WTC11 (cell line): ENCODE data around the gene TANGO6. TPM values are rescaled to one million over a fixed set of nuclear protein-coding genes. Genes with fewer than 3 reads are reported as not detected.

ENCODE experiments used
- ATAC-seq: fragments of 200-7000 bp; cut with Tn5 transposase; 2 replicates; pipeline ENCODE4 v1.10.0; 2021; ENCODE audit warnings: mild to moderate bottlenecking, moderate library complexity
- CTCF ChIA-PET: fragments of 300-600 bp; sonication (Branson Sonifier 250); formaldehyde crosslinking; loops from one replicate; lab custom pipeline; 2021; ENCODE audit warnings: antibody characterized with exemption; lab: Charles Lee
- POLR2A ChIA-PET: fragments of 350-600 bp; sonication (Branson Sonifier 250); formaldehyde crosslinking; loops from one replicate; lab custom pipeline; 2021; ENCODE audit warnings: antibody characterized with exemption; lab: Charles Lee
- DNase-seq: peaks from one replicate; pipeline ENCODE4 v3.0.0; 2021; ENCODE audit warnings: low spot score
- H3K27ac Mint-ChIP-seq: 2 replicates; pipeline ENCODE4 v1.8.0; 2021; ENCODE audit warnings: mixed read lengths
- H3K27me3 Mint-ChIP-seq: 2 replicates; pipeline ENCODE4 v1.8.0; 2021; ENCODE audit warnings: low read depth, mild to moderate bottlenecking, moderate library complexity, mixed read lengths
- H3K36me3 Mint-ChIP-seq: 2 replicates; pipeline ENCODE4 v1.8.0; 2021; ENCODE audit warnings: mixed read lengths
- H3K4me1 Mint-ChIP-seq: 2 replicates; pipeline ENCODE4 v1.8.0; 2022; ENCODE audit warnings: mixed read lengths
- H3K4me3 Mint-ChIP-seq: 2 replicates; pipeline ENCODE4 v1.8.0; 2021; ENCODE audit warnings: mild to moderate bottlenecking, moderate library complexity, mixed read lengths
- H3K9me3 Mint-ChIP-seq: 2 replicates; pipeline ENCODE4 v1.8.0; 2021; ENCODE audit warnings: mixed read lengths
- CBFB ChIP-seq: sonication (generic); formaldehyde crosslinking; IDR thresholded peaks from 2 replicates; pipeline ENCODE4 v1.8.1; 2022; ENCODE audit warnings: mild to moderate bottlenecking, low read depth, missing genetic modification reagents
- ETV6 ChIP-seq: sonication (generic); formaldehyde crosslinking; IDR thresholded peaks from 2 replicates; pipeline ENCODE4 v1.8.1; 2022; ENCODE audit warnings: mild to moderate bottlenecking, missing genetic modification reagents
- FOXP1 ChIP-seq: sonication (generic); formaldehyde crosslinking; IDR thresholded peaks from 2 replicates; pipeline ENCODE4 v1.8.0; 2022; ENCODE audit warnings: missing genetic modification reagents, mild to moderate bottlenecking, moderate library complexity, borderline replicate concordance
- JUN ChIP-seq: sonication (generic); formaldehyde crosslinking; IDR thresholded peaks from 2 replicates; pipeline ENCODE4 v1.8.0; 2023; ENCODE audit warnings: mild to moderate bottlenecking, missing genetic modification reagents
- MYBL2 ChIP-seq: sonication (generic); formaldehyde crosslinking; IDR thresholded peaks from 2 replicates; pipeline ENCODE4 v1.8.1; 2023; ENCODE audit warnings: mild to moderate bottlenecking, moderate library complexity, missing genetic modification reagents
- NFATC4 ChIP-seq: fragments of 250-450 bp; sonication (Bioruptor Pico); IDR thresholded peaks from 2 replicates; pipeline ENCODE4 v1.9.0; 2021; ENCODE audit warnings: mild to moderate bottlenecking
- OVOL2 ChIP-seq: fragments of 250-450 bp; sonication (Bioruptor Pico); IDR thresholded peaks from 2 replicates; pipeline ENCODE4 v1.9.0; 2021; ENCODE audit warnings: mild to moderate bottlenecking, borderline replicate concordance
- SOX15 ChIP-seq: fragments of 250-450 bp; sonication (Bioruptor Pico); IDR thresholded peaks from 2 replicates; pipeline ENCODE4 v1.9.0; 2021; ENCODE audit warnings: mild to moderate bottlenecking
- USF1 ChIP-seq: sonication (generic); formaldehyde crosslinking; IDR thresholded peaks from 2 replicates; pipeline ENCODE4 v1.8.0; 2022; ENCODE audit warnings: mild to moderate bottlenecking, missing genetic modification reagents
- ZNF416 ChIP-seq: fragments of 250-450 bp; sonication (Bioruptor Pico); IDR thresholded peaks from 2 replicates; pipeline ENCODE4 v1.9.0; 2021; ENCODE audit warnings: mild to moderate bottlenecking, inconsistent platforms
- total RNA-seq: library from RNA; stranded (reverse); gene quantifications from 3 replicates; pipeline ENCODE4 v1.2.3, GENCODE V29; 2021
- TF ChIP-seq, protein P1 (sequence below): sonication (generic); formaldehyde crosslinking; conservative IDR thresholded peaks from 2 replicates; pipeline ENCODE4 v1.8.1; 2023; ENCODE audit warnings: mild to moderate bottlenecking, low read depth, missing genetic modification reagents, moderate library complexity
- TF ChIP-seq, protein P2 (sequence below): sonication (generic); formaldehyde crosslinking; IDR thresholded peaks from 2 replicates; pipeline ENCODE4 v1.8.1; 2023; ENCODE audit warnings: mild to moderate bottlenecking, moderate library complexity, missing genetic modification reagents
- TF ChIP-seq, protein P3 (sequence below): sonication (generic); formaldehyde crosslinking; IDR thresholded peaks from 2 replicates; pipeline ENCODE4 v1.8.1; 2023; ENCODE audit warnings: mild to moderate bottlenecking, missing genetic modification reagents
- TF ChIP-seq, protein P4 (sequence below): fragments of 250-450 bp; sonication (Bioruptor Pico); IDR thresholded peaks from 2 replicates; pipeline ENCODE4 v2.1.2; 2022; ENCODE audit warnings: mild to moderate bottlenecking, moderate library complexity
- TF ChIP-seq, protein P5 (sequence below): fragments of 250-450 bp; sonication (Bioruptor Pico); IDR thresholded peaks from 2 replicates; pipeline ENCODE4 v1.8.0; 2021; ENCODE audit warnings: mild to moderate bottlenecking
- TF ChIP-seq, protein P6 (sequence below): sonication (generic); formaldehyde crosslinking; IDR thresholded peaks from 2 replicates; pipeline ENCODE4 v1.8.0; 2022; ENCODE audit warnings: mild to moderate bottlenecking, missing genetic modification reagents

TANGO6 gene
- total RNA-seq, 1 experiment from 2014 or later = 15.6 TPM

DNA sequence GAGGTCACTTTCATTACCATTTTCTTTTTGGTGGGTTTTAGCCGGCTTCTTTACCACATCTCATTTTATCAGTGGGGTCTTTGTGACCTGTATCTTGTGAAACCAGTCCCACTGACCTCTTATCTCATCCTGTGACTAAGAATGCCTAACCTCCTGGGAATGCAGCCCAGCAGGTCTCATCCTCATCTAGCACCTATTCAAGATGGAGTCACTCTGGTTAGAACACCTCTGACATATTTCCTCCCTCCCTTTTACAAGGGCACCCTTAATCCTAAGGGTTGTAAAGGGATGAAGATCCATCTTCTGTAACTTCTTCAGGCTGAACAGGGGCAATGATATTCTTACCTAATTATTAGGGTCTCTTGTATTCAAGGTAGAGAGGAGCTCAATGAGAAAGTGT lies 154.2 kb downstream of the TANGO6 start:
- ATAC-seq = no peak
- H3K36me3 Mint-ChIP-seq = peaks cover 32% of the 10 kb centered on the region
- ChIA-PET CTCF (no interaction called here), POLR2A (no interaction called here)
- TF ChIP-seq, protein P1, sequence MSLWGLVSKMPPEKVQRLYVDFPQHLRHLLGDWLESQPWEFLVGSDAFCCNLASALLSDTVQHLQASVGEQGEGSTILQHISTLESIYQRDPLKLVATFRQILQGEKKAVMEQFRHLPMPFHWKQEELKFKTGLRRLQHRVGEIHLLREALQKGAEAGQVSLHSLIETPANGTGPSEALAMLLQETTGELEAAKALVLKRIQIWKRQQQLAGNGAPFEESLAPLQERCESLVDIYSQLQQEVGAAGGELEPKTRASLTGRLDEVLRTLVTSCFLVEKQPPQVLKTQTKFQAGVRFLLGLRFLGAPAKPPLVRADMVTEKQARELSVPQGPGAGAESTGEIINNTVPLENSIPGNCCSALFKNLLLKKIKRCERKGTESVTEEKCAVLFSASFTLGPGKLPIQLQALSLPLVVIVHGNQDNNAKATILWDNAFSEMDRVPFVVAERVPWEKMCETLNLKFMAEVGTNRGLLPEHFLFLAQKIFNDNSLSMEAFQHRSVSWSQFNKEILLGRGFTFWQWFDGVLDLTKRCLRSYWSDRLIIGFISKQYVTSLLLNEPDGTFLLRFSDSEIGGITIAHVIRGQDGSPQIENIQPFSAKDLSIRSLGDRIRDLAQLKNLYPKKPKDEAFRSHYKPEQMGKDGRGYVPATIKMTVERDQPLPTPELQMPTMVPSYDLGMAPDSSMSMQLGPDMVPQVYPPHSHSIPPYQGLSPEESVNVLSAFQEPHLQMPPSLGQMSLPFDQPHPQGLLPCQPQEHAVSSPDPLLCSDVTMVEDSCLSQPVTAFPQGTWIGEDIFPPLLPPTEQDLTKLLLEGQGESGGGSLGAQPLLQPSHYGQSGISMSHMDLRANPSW = no peak
- TF ChIP-seq MYBL2 (CRISPR knock-in tag) (no peak), FOXP1 (CRISPR knock-in tag) (no peak), JUN (CRISPR knock-in tag) (no peak), SOX15 (CRISPR knock-in tag) (no peak), NFATC4 (CRISPR knock-in tag) (no peak), USF1 (CRISPR knock-in tag) (no peak), CBFB (CRISPR knock-in tag) (no peak), ETV6 (no peak)
- TF ChIP-seq, protein P2, sequence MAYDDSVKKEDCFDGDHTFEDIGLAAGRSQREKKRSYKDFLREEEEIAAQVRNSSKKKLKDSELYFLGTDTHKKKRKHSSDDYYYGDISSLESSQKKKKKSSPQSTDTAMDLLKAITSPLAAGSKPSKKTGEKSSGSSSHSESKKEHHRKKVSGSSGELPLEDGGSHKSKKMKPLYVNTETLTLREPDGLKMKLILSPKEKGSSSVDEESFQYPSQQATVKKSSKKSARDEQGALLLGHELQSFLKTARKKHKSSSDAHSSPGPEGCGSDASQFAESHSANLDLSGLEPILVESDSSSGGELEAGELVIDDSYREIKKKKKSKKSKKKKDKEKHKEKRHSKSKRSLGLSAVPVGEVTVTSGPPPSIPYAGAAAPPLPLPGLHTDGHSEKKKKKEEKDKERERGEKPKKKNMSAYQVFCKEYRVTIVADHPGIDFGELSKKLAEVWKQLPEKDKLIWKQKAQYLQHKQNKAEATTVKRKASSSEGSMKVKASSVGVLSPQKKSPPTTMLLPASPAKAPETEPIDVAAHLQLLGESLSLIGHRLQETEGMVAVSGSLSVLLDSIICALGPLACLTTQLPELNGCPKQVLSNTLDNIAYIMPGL = no peak
- TF ChIP-seq, protein P3, sequence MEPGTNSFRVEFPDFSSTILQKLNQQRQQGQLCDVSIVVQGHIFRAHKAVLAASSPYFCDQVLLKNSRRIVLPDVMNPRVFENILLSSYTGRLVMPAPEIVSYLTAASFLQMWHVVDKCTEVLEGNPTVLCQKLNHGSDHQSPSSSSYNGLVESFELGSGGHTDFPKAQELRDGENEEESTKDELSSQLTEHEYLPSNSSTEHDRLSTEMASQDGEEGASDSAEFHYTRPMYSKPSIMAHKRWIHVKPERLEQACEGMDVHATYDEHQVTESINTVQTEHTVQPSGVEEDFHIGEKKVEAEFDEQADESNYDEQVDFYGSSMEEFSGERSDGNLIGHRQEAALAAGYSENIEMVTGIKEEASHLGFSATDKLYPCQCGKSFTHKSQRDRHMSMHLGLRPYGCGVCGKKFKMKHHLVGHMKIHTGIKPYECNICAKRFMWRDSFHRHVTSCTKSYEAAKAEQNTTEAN (CRISPR knock-in tag) = no peak
- TF ChIP-seq, protein P4, sequence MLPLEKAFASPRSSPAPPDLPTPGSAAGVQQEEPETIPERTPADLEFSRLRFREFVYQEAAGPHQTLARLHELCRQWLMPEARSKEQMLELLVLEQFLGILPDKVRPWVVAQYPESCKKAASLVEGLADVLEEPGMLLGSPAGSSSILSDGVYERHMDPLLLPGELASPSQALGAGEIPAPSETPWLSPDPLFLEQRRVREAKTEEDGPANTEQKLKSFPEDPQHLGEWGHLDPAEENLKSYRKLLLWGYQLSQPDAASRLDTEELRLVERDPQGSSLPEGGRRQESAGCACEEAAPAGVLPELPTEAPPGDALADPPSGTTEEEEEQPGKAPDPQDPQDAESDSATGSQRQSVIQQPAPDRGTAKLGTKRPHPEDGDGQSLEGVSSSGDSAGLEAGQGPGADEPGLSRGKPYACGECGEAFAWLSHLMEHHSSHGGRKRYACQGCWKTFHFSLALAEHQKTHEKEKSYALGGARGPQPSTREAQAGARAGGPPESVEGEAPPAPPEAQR = no peak
- TF ChIP-seq, protein P5, sequence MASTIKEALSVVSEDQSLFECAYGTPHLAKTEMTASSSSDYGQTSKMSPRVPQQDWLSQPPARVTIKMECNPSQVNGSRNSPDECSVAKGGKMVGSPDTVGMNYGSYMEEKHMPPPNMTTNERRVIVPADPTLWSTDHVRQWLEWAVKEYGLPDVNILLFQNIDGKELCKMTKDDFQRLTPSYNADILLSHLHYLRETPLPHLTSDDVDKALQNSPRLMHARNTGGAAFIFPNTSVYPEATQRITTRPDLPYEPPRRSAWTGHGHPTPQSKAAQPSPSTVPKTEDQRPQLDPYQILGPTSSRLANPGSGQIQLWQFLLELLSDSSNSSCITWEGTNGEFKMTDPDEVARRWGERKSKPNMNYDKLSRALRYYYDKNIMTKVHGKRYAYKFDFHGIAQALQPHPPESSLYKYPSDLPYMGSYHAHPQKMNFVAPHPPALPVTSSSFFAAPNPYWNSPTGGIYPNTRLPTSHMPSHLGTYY (CRISPR knock-in tag) = no peak
- H3K4me3 Mint-ChIP-seq = no peak overlapping the region
- DNase-seq = no peak
- H3K9me3 Mint-ChIP-seq = peaks cover 31% of the 10 kb centered on the region
- H3K27ac Mint-ChIP-seq = no peak overlapping the region
- H3K4me1 Mint-ChIP-seq = peaks cover 45% of the 10 kb centered on the region
- no peaks in the 10 kb centered on the region for H3K27me3 Mint-ChIP-seq

- H3K9me3 Mint-ChIP-seq = peaks cover 44% of the 10 kb centered on the region
- peaks cover 34% of the 10 kb centered on the region for H3K4me1 Mint-ChIP-seq
- H3K36me3 Mint-ChIP-seq = peaks cover 45% of the 10 kb centered on the region
- H3K4me3 Mint-ChIP-seq = no peak overlapping the region
- no peak for ATAC-seq
- POLR2A ChIA-PET = no interaction called here
- no peaks in the 10 kb centered on the region; the same call in 1 of the 2 replicates for H3K27me3 Mint-ChIP-seq
- TF ChIP-seq, protein P6, sequence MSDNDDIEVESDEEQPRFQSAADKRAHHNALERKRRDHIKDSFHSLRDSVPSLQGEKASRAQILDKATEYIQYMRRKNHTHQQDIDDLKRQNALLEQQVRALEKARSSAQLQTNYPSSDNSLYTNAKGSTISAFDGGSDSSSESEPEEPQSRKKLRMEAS = no peak
- TF ChIP-seq OVOL2 (CRISPR knock-in tag) (no peak), ZNF416 (CRISPR knock-in tag) (no peak)
- no peak for DNase-seq
- CTCF ChIA-PET = no interaction called here
- no peak overlapping the region for H3K27ac Mint-ChIP-seq
These were observed 155.8 kb downstream of the TANGO6 start for GRCh38 chr16:68999114-68999513.
